Fibroblast of the aortic adventitia (primary cell): ENCODE measurements around the gene P2RX2. TPM values are rescaled to one million over a fixed set of nuclear protein-coding genes. Genes with fewer than 3 reads are reported as not detected.
"Not testable (repeated sequence)": the region's sequence is repeated elsewhere in the genome, so short reads cannot be mapped to it uniquely, and the experiment has no call there.

Experiments
- DNase-seq: peaks from one replicate; pipeline ENCODE4 v3.0.0-alpha.2; 2010; ENCODE audit warnings: low read depth
- H3K4me3 ChIP-seq: 2 replicates; pipeline ENCODE4 v1.5.1; 2011; ENCODE audit warnings: low read depth, mild to moderate bottlenecking, control low read depth, low read length, moderate library complexity
- CTCF ChIP-seq: IDR thresholded peaks from 2 replicates; pipeline ENCODE4 v1.5.1; 2011; ENCODE audit warnings: mild to moderate bottlenecking, low read length, control low read depth, inconsistent platforms; ENCODE audit not compliant: insufficient read depth
- total RNA-seq: library from RNA; depleted of rRNA; stranded (reverse); fragments of >200 nt; gene quantifications from 2 replicates; pipeline ENCODE4 v1.2.3, GENCODE V29; 2012; ENCODE audit warnings: low replicate concordance

P2RX2 gene
- total RNA-seq, 1 donor, result not detected

GRCh38 chr12:132595183-132595582 lies 23.4 kb upstream of the P2RX2 start:
- TF ChIP-seq CTCF, result no peak
- DNase-seq, result no peak

GRCh38 chr12:132596016-132596415 lies 22.6 kb upstream of the P2RX2 start:
- TF ChIP-seq CTCF, result no peak
- DNase-seq, result peak; percentile 39
- no peak overlapping the region for H3K4me3 ChIP-seq

More at GRCh38 chr12:132595183-132595582, 23.4 kb upstream of the P2RX2 start:
- no peak overlapping the region for H3K4me3 ChIP-seq

- peak; percentile 34 for DNase-seq
- H3K4me3 ChIP-seq, result peak overlapping the region; percentile 68
These were observed 21.0 kb upstream of the P2RX2 start for GRCh38 chr12:132597333-132598316.

GRCh38 chr12:132599502-132599901 lies 19.1 kb upstream of the P2RX2 start:
- not testable (repeated sequence) for DNase-seq

More at GRCh38 chr12:132597333-132598316, 21.0 kb upstream of the P2RX2 start:
- no peak for TF ChIP-seq CTCF

GRCh38 chr12:132600048-132601032 lies 18.2 kb upstream of the P2RX2 start:
- TF ChIP-seq CTCF, result peak; percentile 82
- peak overlapping the region; percentile 63 for H3K4me3 ChIP-seq
- peak; percentile 67 for DNase-seq

More at GRCh38 chr12:132599502-132599901, 19.1 kb upstream of the P2RX2 start:
- H3K4me3 ChIP-seq, result not testable (repeated sequence)

GRCh38 chr12:132601171-132601883 lies 17.2 kb upstream of the P2RX2 start:
- no peak for TF ChIP-seq CTCF
- H3K4me3 ChIP-seq, result no peak overlapping the region
- no peak for DNase-seq
